GM21447 (cell line): ENCODE data around the gene RTN4R.
"Not testable (repeated sequence)": the region's sequence is repeated elsewhere in the genome, so short reads cannot be mapped to it uniquely, and the experiment has no call there.

ENCODE experiments used
- ATAC-seq: cut with Tn5 transposase; IDR thresholded peaks from one replicate; pipeline ENCODE4 v1.9.1; 2021; ENCODE audit not compliant: unreplicated experiment

The RTN4R gene

DNA sequence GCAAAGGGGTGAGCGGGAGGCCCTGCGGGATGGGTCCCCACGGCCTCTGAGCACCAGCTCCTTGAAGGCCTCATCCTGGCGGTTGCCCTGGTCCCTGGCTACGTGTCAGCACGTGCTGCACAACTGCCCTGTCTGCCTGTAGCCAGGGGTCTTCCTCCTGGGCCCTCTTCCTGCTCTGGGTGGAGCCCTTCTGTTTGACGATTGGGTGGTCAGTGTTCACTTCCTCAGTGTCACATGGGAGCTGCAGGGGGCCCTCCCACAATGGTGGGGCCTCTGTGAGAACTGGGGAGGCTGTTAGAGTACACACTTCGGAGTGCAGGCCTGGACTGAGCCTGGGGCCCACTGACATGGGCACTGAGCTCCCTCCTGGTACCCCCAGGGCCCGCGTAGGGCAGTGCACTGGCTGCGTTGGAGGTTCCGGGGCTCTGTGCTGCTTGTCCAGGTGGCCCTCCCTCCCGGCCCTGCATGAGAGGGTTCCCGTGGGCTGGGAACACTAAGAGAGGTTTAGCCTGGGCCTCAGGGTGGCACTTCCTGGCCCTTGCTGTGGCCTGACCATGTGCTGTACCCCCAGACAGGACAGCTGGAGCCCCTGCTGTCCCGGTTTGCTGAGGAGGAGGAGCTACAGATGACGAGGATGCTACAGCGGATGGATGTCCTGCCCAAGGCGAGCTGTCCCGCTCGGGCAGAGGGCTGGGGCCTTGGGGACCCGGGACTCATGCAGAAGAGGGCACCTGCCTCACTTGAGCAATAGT lies 38.0 kb upstream of the RTN4R start:
- ATAC-seq, result no peak

DNA sequence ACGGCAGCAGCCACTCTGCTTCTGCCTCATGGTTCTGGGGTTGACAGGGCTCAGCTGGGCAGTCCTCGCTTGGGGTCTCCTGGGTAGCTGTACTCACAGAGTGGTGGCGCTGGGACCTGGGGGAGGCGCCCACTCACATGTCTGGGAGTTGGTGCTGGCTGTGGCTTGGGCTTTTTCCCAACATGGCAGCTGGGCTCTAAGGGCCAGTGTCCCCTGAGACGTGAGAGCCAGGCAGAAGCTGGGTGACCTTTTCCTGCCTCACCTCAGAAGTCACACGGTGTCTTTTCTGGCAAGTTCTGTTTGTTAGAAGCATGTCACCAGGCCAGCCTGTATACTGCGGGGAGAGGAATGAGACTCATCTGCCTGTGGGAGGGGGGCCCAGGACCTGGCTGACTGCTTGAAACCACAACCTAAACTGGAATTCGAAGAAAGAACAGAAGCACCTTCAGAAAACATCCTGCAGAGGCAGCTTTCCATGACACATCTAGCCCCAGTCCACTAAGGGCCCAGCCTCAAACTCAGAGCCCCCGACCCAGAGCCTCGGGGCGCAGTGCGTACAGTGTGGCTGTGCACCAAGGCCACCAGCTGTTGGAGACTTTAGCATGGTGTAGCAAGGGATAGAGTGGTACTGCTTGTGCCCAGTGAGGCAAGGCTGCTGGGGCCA lies 37.2 kb upstream of the RTN4R start:
- not testable (repeated sequence) for ATAC-seq

DNA sequence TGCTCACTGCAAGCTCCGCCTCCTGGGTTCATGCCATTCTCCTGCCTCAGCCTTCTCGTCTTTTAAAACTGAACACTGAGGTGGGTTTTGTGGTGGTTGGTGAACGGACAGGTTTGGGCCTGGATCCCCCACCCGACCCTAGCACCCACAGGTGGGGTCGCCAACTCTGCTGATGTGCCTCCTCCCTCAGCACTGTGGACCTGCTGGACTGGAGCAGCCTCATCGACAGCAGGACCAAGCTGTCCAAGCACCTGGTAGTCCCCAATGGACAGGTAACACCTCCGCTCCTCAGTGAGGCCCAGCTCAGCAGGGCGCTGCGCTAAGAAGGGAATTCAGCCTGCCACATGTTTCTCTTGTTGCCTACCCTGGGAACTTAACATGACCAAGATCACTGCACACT lies 36.5 kb upstream of the RTN4R start:
- no peak for ATAC-seq

DNA sequence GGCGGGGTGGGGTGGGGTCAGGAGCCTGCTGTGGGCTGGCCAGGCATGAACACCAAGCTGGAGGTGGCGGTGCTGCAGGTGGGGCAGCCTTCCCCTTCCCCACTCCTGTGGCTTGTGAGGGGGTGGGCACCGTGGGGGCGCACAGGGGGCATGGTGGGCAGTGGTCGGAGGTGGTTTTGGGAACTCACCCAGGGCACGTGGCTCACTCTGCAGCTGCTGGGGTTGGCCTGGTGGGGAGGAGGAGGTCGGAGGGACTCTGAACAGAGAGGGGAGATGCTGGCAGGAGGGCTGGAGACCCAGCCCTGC lies 35.1 kb upstream of the RTN4R start:
- not testable (repeated sequence) for ATAC-seq

DNA sequence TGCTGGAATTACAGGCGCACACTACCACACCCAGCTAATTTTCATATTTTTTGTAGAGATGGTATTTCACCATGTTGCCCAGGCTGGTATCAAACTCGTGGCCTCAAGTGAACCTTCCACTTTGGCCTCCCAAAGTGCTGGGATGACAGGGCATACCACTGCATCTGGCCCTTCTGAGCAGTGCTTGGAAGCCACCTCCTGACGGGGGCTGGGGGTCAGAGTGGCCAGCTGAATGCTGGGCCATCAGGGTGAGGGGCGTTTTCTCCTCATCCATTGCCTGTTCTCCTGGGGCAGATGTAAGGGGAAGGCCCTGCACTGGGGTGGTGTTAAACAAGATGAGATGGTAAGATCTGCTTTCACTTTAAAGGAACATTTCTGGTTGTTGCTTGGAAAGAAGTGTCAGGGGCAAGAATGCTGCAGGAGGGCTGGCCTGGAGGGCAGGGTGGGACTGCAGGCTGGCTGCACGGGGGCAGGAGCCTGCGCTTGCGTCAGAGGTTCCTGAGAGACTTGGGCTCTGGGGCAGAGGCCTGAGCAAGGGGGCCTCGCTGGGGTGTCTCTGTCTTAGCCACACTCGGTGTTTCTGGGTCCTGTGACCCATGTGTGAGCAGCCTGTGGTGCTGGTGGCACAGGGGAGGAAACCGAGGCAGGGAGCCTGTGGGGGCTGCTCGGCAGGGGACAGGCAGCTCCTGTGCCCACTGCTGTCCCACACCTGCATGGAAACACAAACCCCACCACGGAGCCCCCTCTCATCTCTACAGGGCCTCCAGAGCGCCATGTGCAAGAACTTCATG lies 34.5 kb upstream of the RTN4R start:
- no peak for ATAC-seq

DNA sequence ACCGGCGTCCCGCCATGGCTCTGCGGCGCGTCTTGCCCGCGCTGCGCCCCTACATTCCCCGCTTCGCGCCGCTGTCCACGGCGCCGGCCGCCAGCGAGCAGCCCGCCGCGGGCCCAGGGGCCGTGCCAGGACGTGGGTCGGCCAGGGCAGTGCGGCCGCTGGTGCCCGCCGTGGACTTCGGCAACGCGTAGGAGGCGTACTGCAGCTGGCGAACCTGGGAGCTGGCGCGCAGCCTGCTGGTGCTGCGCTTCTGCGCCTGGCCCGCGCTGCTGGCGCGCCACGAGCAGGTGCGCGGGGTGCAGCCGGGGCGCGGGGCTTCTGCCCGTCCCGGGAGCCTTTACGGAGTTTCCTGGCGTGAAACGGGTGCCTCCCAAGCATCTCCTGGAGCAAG lies 31.6 kb upstream of the RTN4R start:
- ATAC-seq, result no peak

DNA sequence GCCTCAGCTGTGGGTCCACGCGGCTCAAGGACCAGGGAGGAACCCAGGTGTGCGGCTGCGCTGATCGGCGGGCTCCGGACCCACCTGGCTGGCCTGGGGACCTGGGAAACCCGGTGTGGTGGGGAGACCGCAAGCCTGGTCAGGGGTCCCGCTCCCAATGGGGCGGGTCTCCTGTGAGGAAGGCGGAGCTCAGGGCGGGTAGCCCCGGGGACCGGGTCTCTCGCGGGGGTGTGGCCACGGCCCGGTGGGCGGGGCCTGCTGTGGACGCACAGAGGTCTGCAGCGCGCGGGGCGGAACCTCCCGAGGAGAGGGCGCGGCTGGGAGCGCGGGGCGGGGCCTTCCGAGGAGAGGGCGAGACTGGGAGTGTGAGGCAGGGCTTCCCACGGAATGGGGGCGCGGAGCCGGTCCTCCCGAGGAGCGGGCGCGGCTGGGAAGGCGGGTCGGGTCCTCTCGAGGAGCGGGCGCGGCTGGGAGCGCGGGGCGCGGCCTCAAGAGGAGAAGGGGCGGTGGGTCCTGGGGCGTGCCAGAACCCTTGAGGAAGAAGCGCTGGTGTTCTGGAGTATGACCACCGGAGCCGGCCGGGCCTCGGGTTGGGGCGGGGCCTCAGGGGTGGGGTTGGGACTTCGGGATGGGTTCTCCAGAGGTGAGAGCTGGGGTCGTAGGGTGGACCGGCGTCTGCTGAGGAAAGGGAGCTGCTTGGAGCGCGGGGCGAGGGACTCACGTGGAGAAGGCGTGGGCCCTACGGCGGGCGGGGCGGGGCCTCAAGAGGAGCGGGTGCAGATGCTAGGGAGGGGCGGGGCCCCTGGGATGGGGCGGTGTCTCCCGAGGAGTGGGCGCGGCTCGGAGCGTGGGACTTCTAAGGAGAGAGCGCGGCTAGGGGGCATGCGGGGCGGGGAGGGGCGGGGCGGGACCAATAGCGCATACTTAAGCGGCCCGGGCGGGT lies 31.0 kb upstream of the RTN4R start:
- ATAC-seq, result no peak

DNA sequence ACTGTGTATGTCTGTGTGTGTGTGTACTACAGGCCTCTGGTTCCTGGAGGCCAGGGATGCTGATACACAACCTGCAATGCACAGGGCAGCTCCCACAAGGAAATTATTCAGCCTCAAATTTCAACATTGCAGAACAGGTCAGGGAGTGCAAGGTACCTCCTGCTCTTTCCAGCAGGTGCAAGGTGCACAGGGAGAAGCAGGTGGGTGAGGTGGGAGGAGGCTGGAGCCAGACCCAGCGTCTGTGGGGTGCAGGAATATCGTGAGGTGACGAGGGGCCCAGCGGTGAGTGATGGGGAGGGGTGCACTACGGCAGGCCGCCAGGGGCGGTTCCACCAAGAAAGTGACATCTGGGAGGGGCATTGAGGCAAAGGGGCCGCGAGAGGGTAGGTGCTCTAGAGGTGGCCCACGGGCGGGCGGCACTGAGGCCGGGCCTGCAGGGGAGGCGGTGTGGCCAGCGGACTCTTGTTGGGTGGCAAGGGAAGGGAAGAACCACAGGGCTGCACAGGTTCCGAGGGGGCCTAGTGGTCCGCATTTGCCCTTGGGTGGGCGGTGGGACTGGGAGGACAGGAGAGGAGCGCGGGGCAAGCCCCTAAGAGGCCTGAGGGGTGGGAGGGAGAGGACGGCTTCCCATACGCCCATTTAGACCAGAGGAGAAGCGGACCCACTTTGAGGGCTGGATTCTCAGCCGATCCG lies 30.1 kb upstream of the RTN4R start:
- ATAC-seq, result no peak

DNA sequence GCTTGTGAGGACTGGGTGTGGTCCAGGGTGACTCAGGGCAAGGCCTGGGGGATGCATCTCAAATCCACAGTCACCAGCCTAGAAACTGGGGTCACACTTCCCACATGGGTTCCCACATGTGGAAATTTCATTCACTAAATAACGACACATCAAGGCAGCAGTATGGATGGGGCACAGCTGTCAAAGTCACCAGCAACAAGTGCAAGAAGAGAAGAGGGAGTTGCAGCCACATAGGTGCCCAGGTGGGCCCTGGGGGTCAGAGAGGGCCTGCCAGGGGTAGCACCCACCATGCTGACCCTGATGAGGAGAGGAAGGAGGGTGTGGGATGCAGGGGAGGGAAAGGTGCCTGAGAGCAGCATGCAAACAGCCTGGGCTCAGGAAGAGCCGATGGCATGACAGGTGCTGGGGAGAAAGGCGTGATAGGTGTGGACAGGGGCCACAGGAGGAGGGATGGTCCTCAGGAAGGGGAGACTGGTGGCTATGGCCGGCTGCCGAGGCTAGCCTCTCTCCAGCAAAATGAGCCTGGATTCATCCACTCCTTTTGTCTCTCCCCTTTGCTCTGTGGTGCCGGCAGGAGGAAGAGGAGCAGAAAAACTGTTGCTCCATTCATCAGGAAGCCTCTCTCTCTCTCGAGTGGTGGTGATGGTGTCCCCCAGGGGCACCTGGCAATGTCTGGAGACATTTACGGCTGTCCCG lies 29.4 kb upstream of the RTN4R start:
- no peak for ATAC-seq

DNA sequence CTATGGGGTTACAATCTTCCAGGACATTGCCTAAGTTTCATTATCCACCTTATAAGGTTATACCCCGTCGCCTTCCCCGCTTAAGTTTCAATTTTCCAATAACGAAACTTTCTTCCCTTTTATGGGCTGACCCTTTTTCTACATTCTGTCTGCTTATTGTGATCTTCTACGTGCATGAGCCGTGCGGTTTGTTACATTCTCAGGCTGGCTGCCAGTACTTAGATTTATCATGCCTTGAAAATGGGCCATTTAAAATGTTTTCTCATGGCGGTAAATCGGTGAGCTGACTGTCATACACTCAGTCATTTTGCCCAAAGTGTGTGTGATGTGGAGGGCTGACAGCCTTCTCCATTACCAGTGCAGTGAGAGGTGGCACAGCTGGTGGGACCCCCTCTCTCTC lies 28.5 kb upstream of the RTN4R start:
- ATAC-seq, result no peak

DNA sequence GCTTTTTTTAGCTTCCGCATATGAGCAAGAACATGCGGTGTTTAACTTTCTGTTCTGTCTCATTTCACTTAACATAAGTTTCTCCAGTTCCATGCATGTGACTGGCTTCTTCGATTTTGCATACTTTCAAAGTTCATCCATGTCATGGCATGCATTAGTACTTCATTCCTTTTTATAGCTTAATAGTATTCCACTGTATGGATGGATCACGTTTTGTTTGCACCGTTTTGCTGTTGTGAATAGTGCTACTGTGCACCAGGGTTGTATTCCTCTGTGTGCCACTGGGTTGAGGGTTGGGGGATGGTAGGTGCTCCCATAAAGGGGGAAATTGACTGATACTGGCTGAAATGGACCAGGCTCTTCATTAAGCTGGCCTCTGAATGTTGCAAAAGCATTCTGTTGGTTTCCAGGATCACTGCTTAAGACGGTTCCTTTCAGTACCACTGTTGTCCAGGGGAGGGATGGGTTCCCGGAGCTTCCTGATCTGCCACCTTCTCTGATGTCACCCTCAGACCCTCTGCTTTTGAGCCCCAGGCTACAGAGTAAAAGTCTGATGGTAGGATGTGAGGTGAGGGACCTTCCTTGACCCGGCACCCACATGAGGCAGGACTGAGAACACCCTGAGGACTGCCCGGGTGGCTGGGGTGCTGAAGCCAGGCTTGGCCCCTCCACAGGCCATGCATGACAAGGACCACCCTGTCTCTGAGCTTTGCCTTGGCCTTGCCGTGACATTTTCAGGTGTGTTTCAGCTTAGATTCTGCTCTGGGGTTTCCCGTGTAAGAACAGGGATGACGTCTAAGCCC lies 27.3 kb upstream of the RTN4R start:
- no peak for ATAC-seq

DNA sequence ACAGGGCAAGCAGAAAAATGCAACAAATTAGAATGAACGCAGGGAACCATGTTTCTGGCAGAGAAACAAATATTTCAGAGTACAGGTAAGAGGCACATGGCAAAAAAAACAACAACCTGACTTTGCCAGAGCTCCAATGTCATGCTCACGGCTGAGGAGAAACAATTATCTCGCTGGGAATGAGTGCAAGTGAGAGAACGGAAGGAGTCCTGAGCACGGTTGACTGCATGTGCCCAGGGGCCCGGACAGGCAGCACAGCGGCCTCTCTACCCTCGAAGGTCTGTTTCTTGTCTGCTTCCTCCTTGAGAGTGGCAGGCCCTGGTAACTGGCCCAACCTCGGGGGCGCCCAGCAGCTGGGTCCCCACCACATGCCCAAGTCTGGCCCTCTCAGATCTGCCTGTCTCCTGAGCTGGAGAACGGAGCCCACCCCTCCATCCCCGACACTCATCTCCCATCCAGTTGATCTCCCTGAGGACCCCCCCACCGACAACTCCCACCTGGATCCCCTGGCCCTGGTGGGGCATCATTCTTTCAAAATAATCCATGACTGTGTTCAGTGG lies 24.6 kb upstream of the RTN4R start:
- no peak for ATAC-seq

DNA sequence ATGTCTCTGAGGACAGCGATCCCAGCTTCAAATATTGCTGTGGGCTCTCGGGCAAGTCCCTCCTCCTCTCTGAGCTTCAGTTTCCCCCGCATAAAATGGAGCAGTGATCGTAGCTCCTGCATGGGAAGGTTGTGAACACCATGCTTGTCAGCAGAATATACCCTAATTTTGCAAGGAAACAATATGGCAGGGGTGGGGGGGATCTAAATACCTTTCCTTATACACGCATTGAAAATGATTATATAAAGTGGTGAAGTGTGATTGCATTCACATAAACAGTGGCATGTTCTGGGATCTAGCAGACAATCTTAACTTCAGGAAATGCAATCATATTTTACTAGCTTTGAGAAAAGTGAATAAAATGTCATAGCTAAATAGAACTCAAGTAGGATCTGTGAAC lies 24.0 kb upstream of the RTN4R start:
- ATAC-seq, result no peak

DNA sequence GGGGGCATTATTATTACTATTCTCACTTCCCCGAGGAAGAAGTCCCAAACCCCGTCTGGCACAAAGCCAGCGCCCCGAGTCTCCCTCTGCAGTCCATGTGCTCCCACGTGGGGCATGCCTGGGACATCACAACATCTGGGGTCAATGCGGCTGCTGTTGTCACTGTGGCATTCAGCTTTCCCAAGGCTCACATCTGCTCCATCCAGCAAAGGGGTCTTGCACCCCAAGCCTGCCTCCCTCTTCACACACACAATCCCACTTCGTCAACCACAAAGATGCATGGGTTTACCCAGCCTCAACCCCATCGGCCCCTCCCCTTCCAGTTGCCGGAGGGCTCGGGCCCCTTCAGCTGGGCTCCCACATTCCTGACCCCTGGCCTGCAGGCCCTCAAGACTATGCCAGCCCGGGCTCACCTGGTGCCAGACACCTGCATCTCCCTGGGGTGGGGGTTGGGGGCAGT lies 23.5 kb upstream of the RTN4R start:
- no peak for ATAC-seq

DNA sequence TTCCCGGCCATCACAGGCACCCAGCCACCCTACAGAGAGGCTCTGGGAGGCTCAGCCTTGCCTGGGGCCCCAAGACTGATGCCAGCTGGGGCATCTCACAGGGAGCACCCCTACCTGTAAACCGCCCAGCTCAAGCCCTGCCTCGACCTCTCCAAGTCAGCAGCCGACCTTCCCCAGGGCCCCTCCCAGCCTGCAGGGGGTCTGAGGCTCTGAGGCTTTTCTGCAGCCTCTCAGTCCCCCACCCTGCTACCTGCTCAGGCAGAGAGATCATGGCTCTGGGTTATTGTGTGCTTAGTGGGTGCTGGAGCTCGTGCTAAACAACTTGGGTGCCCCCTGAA lies 23.1 kb upstream of the RTN4R start:
- no peak for ATAC-seq

DNA sequence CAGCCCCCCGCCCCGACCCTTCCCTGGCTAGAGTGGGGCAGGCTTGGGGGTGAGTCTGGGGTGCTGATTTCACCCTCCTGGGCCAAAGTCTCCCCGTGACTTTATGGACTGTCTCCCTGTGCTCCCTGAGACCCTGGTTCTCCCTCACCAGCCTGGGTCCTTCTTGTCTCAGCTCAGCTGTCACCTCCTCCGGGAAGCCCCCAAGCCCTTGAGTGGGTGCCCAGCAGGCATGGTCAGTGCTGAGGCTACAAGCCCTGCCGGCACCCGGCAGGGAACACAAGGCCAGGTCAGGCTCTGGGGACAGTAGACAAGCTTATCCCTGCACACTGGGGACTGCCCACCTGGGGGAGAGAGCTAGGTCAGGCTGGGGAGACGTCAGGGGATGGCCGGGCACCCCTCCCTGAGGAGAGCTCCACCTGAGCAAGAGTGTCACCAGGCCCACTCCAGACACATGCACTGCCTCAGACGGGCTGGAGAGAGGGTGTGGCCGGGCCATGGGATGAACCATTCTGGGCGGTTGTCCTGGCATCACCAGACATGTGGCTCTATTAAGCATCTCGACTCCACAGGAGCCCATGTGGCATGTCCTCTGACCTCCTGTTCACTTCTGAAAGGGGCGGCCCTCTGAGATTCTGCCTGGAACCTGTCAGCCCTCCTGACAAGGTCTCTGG lies 22.6 kb upstream of the RTN4R start:
- ATAC-seq, result no peak

DNA sequence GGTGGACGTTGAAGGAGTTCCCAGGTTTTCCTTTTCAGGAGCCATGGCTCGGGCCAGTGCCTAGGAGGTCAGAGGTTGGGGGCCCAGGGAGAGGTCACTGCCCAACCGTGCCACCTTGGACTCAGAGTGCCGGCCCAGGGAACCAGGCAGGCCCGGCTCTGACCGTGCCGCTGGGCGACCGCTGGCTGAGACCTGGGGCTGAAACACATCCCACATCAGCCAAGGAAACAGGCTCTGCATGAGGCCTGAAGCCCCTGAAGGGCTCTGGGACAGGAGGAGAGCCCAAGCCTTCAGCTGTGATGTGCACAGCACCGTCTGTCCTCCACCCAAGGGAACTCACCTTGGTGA lies 21.9 kb upstream of the RTN4R start:
- no peak for ATAC-seq
